B cell (primary cell): ENCODE data around the gene ITPR1.

Experiments
- CTCF ChIP-seq: fragments of 200-600 bp; IDR thresholded peaks from one replicate; pipeline ENCODE4 v1.8.0; 2022; ENCODE audit warnings: antibody characterized with exemption, mild to moderate bottlenecking
- EZH2 ChIP-seq: IDR thresholded peaks from 2 replicates; pipeline ENCODE4 v1.6.1; 2012; ENCODE audit warnings: borderline replicate concordance, low read depth, mild to moderate bottlenecking, moderate library complexity, low read length; ENCODE audit not compliant: insufficient read depth, poor library complexity, severe bottlenecking

GRCh38 chr3:4703054-4703480, 209.9 kb downstream of the ITPR1 start:
- TF ChIP-seq CTCF, result no peak
- TF ChIP-seq EZH2, result no peak
